A673 (cell line): ENCODE data around the gene TTLL6.

Source experiments
- EZH2 ChIP-seq: fragments of 200-600 bp; sonication (generic); IDR thresholded peaks from 2 replicates; pipeline ENCODE4 v1.6.1; 2017; ENCODE audit warnings: borderline replicate concordance, low read depth, mild to moderate bottlenecking, mixed read lengths, antibody characterized with exemption, low read length; ENCODE audit not compliant: poor library complexity, severe bottlenecking
- TF ChIP-seq, protein P1 (sequence below): fragments of 300-800, 200-600 bp; sonication (generic); conservative IDR thresholded peaks from 2 replicates; pipeline ENCODE4 v1.5.1; 2017; ENCODE audit warnings: low read depth, mild to moderate bottlenecking, antibody characterized with exemption, low read length, moderate library complexity, mixed read lengths

DNA sequence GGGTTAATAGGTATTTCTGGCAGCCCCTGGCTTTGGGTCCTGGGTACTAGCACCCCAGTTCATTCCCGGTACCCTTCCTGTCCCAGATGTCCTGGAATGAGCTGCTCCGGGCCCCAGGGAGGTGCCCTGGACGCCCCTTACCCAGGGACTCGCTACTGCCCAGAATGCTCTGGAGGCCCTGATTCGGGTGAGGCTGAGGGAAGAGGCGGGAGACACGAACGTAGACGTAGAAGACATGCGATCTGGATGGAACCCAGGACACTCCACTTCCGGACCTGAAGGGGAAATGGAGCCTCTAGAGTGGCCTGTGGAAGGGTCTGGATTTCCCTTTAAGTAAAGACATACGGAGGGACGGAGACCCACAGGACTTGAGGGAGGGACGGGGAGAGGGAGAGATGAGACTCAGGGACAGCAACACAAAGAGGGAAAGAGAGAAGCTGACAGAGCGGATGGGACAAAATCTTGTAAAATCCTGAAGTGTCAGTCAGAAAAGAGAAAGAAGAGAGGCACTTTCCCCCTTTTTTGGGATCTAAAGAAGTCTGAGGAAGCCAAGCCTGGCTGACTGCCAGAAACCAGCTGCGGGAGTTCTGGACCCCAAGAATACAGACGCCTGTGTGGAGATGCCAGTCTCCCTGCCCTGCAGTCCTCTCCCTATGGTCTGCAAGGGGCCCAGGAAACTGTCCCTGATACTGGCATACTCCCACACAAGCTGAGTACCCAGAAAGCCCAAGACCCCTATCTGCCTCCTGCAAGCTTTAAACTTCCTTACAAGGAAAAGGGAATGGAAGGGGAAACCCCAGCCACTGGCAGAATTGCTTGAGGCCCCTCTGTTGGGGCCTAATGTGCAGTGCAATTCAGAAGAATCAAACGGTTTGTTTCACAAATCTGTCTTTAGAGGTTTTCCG is 87.4 kb downstream of the TTLL6 start:
- TF ChIP-seq, protein P1, sequence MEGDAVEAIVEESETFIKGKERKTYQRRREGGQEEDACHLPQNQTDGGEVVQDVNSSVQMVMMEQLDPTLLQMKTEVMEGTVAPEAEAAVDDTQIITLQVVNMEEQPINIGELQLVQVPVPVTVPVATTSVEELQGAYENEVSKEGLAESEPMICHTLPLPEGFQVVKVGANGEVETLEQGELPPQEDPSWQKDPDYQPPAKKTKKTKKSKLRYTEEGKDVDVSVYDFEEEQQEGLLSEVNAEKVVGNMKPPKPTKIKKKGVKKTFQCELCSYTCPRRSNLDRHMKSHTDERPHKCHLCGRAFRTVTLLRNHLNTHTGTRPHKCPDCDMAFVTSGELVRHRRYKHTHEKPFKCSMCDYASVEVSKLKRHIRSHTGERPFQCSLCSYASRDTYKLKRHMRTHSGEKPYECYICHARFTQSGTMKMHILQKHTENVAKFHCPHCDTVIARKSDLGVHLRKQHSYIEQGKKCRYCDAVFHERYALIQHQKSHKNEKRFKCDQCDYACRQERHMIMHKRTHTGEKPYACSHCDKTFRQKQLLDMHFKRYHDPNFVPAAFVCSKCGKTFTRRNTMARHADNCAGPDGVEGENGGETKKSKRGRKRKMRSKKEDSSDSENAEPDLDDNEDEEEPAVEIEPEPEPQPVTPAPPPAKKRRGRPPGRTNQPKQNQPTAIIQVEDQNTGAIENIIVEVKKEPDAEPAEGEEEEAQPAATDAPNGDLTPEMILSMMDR, result no peak
- TF ChIP-seq EZH2, result no peak
